Measurements from ENCODE around the gene AIMP1. TPM values are rescaled to one million over a fixed set of nuclear protein-coding genes. Genes with fewer than 3 reads are reported as not detected.

Gene AIMP1
- polyA plus RNA-seq, 3 donors, result 15.2 to 65.6 (median 56.1) TPM

- Mint-ChIP-seq H3K4me1 (no peaks in the 10 kb centered on the region), H3K9me3 (peaks cover 0 to 11% (median 5%) of the 10 kb centered on the region in 7 donors), H3K27ac (no peak overlapping the region), H3K4me3 (no peak overlapping the region), H3K36me3 (peaks cover 68 to 87% of the 10 kb centered on the region in 2 donors), H3K27me3 (ENCODE audit: low read depth in 3 of 3) (no peaks in the 10 kb centered on the region)
- no peaks in the 10 kb centered on the region for H3K79me2 ChIP-seq (ENCODE audit: insufficient read depth, low read length)
- no CpG with 5 or more reads among the region's 5 CpGs for WGBS (ENCODE audit: insufficient coverage)
- DNase-seq, result no peak
- no peaks in the 10 kb centered on the region for H3K4me1 ChIP-seq (ENCODE audit: control insufficient read depth in 1 of 2, insufficient read depth in 2 of 2, low read length in 2 of 2)
- H3K4me2 ChIP-seq (replicated peaks; ENCODE audit: extremely low read depth, low read length, poor library complexity, severe bottlenecking), result no peak overlapping the region
- H3K4me3 ChIP-seq (replicated peaks in 1 of 3; ENCODE audit: low read depth in 2 of 3, low read length in 3 of 3), result no peak overlapping the region
- no peak overlapping the region for H2AFZ ChIP-seq (ENCODE audit: insufficient read depth, low read depth, low read length, poor library complexity, severe bottlenecking)
- no peak overlapping the region for H3K9ac ChIP-seq (ENCODE audit: insufficient read depth, low read length, poor library complexity, severe bottlenecking)
- no peak overlapping the region for H3K27ac ChIP-seq (ENCODE audit: low read depth in 1 of 2, low read length in 2 of 2)
- no peak for TF ChIP-seq CTCF (IDR thresholded peaks at IDR 0.05)
- H4K20me1 ChIP-seq (ENCODE audit: insufficient read depth, low read length), result no peaks in the 10 kb centered on the region
- peaks cover 91 to 95% of the 10 kb centered on the region in 2 donors for H3K36me3 ChIP-seq (replicated peaks in 1 of 2; ENCODE audit: control insufficient read depth in 1 of 2, insufficient read depth in 2 of 2, low read length in 2 of 2)
- intact Hi-C loops (cut with micrococcal nuclease), result no loop called here
- H3K9me3 ChIP-seq (replicated peaks in 1 of 2; ENCODE audit: control insufficient read depth in 1 of 2, insufficient read depth in 1 of 2, low read length in 2 of 2), result peaks cover 5 to 8% of the 10 kb centered on the region in 2 donors
- no peaks in the 10 kb centered on the region for H3K27me3 ChIP-seq (ENCODE audit: control insufficient read depth in 2 of 2, insufficient read depth in 2 of 2, low read length in 2 of 2)
These were observed 16.8 kb downstream of the AIMP1 start for GRCh38 chr4:106333186-106333585.

GRCh38 chr4:106334741-106335470 is 18.6 kb downstream of the AIMP1 start:
- no peaks in the 10 kb centered on the region for H3K27me3 Mint-ChIP-seq (ENCODE audit: low read depth in 3 of 3)
- Histone ChIP-seq H3K27ac (ENCODE audit: low read depth in 1 of 2, low read length in 2 of 2) (no peak overlapping the region), H3K9me3 (replicated peaks in 1 of 2; ENCODE audit: control insufficient read depth in 1 of 2, insufficient read depth in 1 of 2, low read length in 2 of 2) (peaks cover 8 to 11% of the 10 kb centered on the region in 2 donors), H3K4me1 (ENCODE audit: control insufficient read depth in 1 of 2, insufficient read depth in 2 of 2, low read length in 2 of 2) (no peaks in the 10 kb centered on the region), H3K4me2 (replicated peaks; ENCODE audit: extremely low read depth, low read length, poor library complexity, severe bottlenecking) (no peak overlapping the region), H3K9ac (ENCODE audit: insufficient read depth, low read length, poor library complexity, severe bottlenecking) (no peak overlapping the region), H3K36me3 (replicated peaks in 1 of 2; ENCODE audit: control insufficient read depth in 1 of 2, insufficient read depth in 2 of 2, low read length in 2 of 2) (peaks cover 92% of the 10 kb centered on the region in 2 donors), H3K4me3 (replicated peaks in 1 of 3; ENCODE audit: low read depth in 2 of 3, low read length in 3 of 3) (no peak overlapping the region), H4K20me1 (ENCODE audit: insufficient read depth, low read length) (no peaks in the 10 kb centered on the region), H3K27me3 (ENCODE audit: control insufficient read depth in 2 of 2, insufficient read depth in 2 of 2, low read length in 2 of 2) (no peaks in the 10 kb centered on the region), H2AFZ (ENCODE audit: insufficient read depth, low read depth, low read length, poor library complexity, severe bottlenecking) (no peak overlapping the region), H3K79me2 (ENCODE audit: insufficient read depth, low read length) (peaks cover 4% of the 10 kb centered on the region)
- H3K9me3 Mint-ChIP-seq, result peaks cover 0 to 16% (median 5%) of the 10 kb centered on the region in 7 donors
- peak overlapping the region in 1 of 7 donors; percentile 35 for H3K27ac Mint-ChIP-seq
- no peak overlapping the region for H3K4me3 Mint-ChIP-seq
- WGBS (ENCODE audit: insufficient coverage), result 90% methylated on average over 1 of the region's 1 CpG
- H3K36me3 Mint-ChIP-seq, result peaks cover 72 to 91% of the 10 kb centered on the region in 2 donors
- H3K4me1 Mint-ChIP-seq, result no peaks in the 10 kb centered on the region
- TF ChIP-seq CTCF (IDR thresholded peaks at IDR 0.05), result no peak
- intact Hi-C loops (cut with micrococcal nuclease), result no loop called here
- DNase-seq, result no peak

Data from CD14-positive monocyte (primary cell).